Measurements from ENCODE around the gene FCF1. TPM values are rescaled to one million over a fixed set of nuclear protein-coding genes. Genes with fewer than 3 reads are reported as not detected.

Gene FCF1
- total RNA-seq, 1 experiment from 2014 or later: 62.5 TPM

GRCh38 chr14:74697011-74697410 is 15.9 kb upstream of the FCF1 start:
- no peak overlapping the region for H3K27ac Mint-ChIP-seq (ENCODE audit: unreplicated experiment)
- H3K9me3 ChIP-seq: peaks cover 5% of the 10 kb centered on the region
- ChIA-PET POLR2A (no interaction called here), CTCF (no interaction called here)
- H3K27me3 ChIP-seq (replicated peaks; ENCODE audit: control insufficient read depth, insufficient read depth, low read length): no peaks in the 10 kb centered on the region
- no peaks in the 10 kb centered on the region for H3K27me3 Mint-ChIP-seq (ENCODE audit: insufficient read depth, unreplicated experiment)
- no peaks in the 10 kb centered on the region for H3K4me1 ChIP-seq
- TF ChIP-seq CTCF (IDR thresholded peaks at IDR 0.05; ENCODE audit: insufficient read depth in 1 of 2, low read depth in 1 of 2, low read length in 1 of 2, severe bottlenecking in 1 of 2, unreplicated experiment in 1 of 2): no peak
- BruUV-seq (replicated peaks): no TSS peak
- no peaks in the 10 kb centered on the region for H3K4me1 Mint-ChIP-seq (ENCODE audit: low read depth, unreplicated experiment)
- no peaks in the 10 kb centered on the region for H3K9me3 Mint-ChIP-seq (ENCODE audit: unreplicated experiment)
- intact Hi-C loops (cut with micrococcal nuclease; ENCODE audit: unreplicated experiment): no loop called here
- no peak overlapping the region for H3K4me3 ChIP-seq (ENCODE audit: low read depth, low read length)
- no peak for DNase-seq
- no peak overlapping the region for H3K4me3 Mint-ChIP-seq (ENCODE audit: unreplicated experiment)
- no peaks in the 10 kb centered on the region for H3K36me3 ChIP-seq (ENCODE audit: control insufficient read depth, insufficient read depth, low read length)
- H3K36me3 Mint-ChIP-seq (ENCODE audit: insufficient read depth, unreplicated experiment): peaks cover 8% of the 10 kb centered on the region

GRCh38 chr14:74697543-74697942 is 15.4 kb upstream of the FCF1 start:
- intact Hi-C loops (cut with micrococcal nuclease; ENCODE audit: unreplicated experiment): no loop called here
- Histone ChIP-seq H3K4me3 (ENCODE audit: low read depth, low read length) (no peak overlapping the region), H3K9me3 (peaks cover 10% of the 10 kb centered on the region), H3K27me3 (replicated peaks; ENCODE audit: control insufficient read depth, insufficient read depth, low read length) (no peaks in the 10 kb centered on the region), H3K4me1 (no peaks in the 10 kb centered on the region), H3K36me3 (ENCODE audit: control insufficient read depth, insufficient read depth, low read length) (no peaks in the 10 kb centered on the region)
- H3K27ac Mint-ChIP-seq (ENCODE audit: unreplicated experiment): no peak overlapping the region
- BruUV-seq (replicated peaks): no TSS peak
- no peaks in the 10 kb centered on the region for H3K4me1 Mint-ChIP-seq (ENCODE audit: low read depth, unreplicated experiment)
- H3K27me3 Mint-ChIP-seq (ENCODE audit: insufficient read depth, unreplicated experiment): no peaks in the 10 kb centered on the region
- H3K36me3 Mint-ChIP-seq (ENCODE audit: insufficient read depth, unreplicated experiment): peaks cover 8% of the 10 kb centered on the region
- TF ChIP-seq CTCF (IDR thresholded peaks at IDR 0.05; ENCODE audit: insufficient read depth in 1 of 2, low read depth in 1 of 2, low read length in 1 of 2, severe bottlenecking in 1 of 2, unreplicated experiment in 1 of 2): no peak
- ChIA-PET POLR2A (no interaction called here), CTCF (no interaction called here)
- peaks cover 3% of the 10 kb centered on the region for H3K9me3 Mint-ChIP-seq (ENCODE audit: unreplicated experiment)
- no peak overlapping the region for H3K4me3 Mint-ChIP-seq (ENCODE audit: unreplicated experiment)
- DNase-seq: no peak

- no peaks in the 10 kb centered on the region for H3K4me1 Mint-ChIP-seq (ENCODE audit: low read depth, unreplicated experiment)
Measured at GRCh38 chr14:74697976-74698375, 15.0 kb upstream of the FCF1 start.

More at GRCh38 chr14:74697976-74698375, 15.0 kb upstream of the FCF1 start:
- H3K4me1 ChIP-seq: no peaks in the 10 kb centered on the region
- no TSS peak for BruUV-seq (replicated peaks)
- TF ChIP-seq CTCF (IDR thresholded peaks at IDR 0.05; ENCODE audit: insufficient read depth in 1 of 2, low read depth in 1 of 2, low read length in 1 of 2, severe bottlenecking in 1 of 2, unreplicated experiment in 1 of 2): no peak
- H3K4me3 ChIP-seq (ENCODE audit: low read depth, low read length): no peak overlapping the region
- intact Hi-C loops (cut with micrococcal nuclease; ENCODE audit: unreplicated experiment): no loop called here
- no peaks in the 10 kb centered on the region for H3K36me3 ChIP-seq (ENCODE audit: control insufficient read depth, insufficient read depth, low read length)
- no peaks in the 10 kb centered on the region for H3K27me3 ChIP-seq (replicated peaks; ENCODE audit: control insufficient read depth, insufficient read depth, low read length)
- Mint-ChIP-seq H3K27ac (ENCODE audit: unreplicated experiment) (no peak overlapping the region), H3K4me3 (ENCODE audit: unreplicated experiment) (no peak overlapping the region), H3K27me3 (ENCODE audit: insufficient read depth, unreplicated experiment) (no peaks in the 10 kb centered on the region), H3K36me3 (ENCODE audit: insufficient read depth, unreplicated experiment) (peaks cover 13% of the 10 kb centered on the region), H3K9me3 (ENCODE audit: unreplicated experiment) (peaks cover 7% of the 10 kb centered on the region)
- ChIA-PET CTCF (no interaction called here), POLR2A (no interaction called here)
- no peak for DNase-seq
- peaks cover 14% of the 10 kb centered on the region for H3K9me3 ChIP-seq
